C4-2B (cell line): ENCODE measurements around the gene ZNF414.

Experiments
- H3K27ac ChIP-seq: fragments of 450-650 bp; 2 replicates; pipeline ENCODE4 v1.5.1; 2017
- CTCF ChIP-seq: fragments of 450-650 bp; conservative IDR thresholded peaks from 2 replicates; pipeline ENCODE4 v1.5.1; 2017; ENCODE audit warnings: mild to moderate bottlenecking
- ZFX ChIP-seq: fragments of 450-650 bp; IDR thresholded peaks from 2 replicates; pipeline ENCODE4 v1.6.1; 2017

ZNF414 gene

GRCh38 chr19:8469613-8470368 lies 44.2 kb downstream of the ZNF414 start:
- no peak for TF ChIP-seq CTCF
- no peak for TF ChIP-seq ZFX

DNA sequence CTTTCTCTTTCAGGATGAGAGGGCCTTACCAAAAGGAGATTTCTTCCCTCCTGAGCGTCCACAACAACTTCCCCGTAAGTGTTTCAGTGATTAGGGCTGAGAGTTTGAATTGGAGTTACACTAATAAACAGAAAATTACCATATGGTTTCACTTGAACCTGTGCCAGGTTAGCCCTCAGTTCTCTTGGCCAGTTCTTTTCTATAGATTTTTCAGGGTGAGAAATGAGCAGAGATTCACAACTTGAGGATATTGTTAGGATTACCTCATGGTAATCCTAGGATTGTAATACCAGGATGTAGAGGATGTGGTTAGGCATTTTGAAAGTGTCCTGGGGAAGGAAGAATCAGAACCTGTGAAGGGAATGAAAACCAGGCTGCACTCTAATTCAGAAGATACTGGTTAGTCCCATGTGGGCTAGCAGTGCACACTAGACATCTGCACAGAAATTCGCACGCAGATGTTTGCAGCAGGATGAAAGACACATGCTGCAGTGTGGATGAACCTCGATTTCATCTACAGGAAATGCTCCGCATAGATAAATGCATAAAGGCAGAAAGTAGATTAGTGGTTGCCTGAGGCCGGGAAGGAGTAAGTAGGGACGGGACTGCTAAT lies 45.1 kb downstream of the ZNF414 start:
- no peak for TF ChIP-seq CTCF
- no peak overlapping the region for H3K27ac ChIP-seq

More at GRCh38 chr19:8469613-8470368, 44.2 kb downstream of the ZNF414 start:
- no peak overlapping the region for H3K27ac ChIP-seq

DNA sequence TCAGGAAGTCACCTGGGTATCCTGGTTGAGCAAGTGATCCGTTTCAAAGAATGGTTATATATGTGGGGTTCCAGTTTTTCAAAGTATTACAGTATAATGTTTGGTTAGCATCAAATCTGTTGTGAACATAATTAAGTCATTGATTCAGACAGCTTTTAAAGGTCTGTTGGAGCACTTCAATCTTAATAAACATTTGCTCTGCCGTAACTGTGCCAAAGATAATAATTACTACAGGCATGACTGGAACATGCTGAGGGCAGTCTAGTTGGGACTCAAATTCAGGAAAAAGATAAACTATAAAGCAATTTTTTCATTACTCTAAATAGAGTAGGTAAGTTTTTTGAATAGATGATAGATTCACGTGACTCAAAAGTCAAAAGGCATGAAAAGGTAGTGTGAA lies 45.8 kb downstream of the ZNF414 start:
- H3K27ac ChIP-seq, result no peak overlapping the region
- TF ChIP-seq CTCF (no peak), ZFX (no peak)

DNA sequence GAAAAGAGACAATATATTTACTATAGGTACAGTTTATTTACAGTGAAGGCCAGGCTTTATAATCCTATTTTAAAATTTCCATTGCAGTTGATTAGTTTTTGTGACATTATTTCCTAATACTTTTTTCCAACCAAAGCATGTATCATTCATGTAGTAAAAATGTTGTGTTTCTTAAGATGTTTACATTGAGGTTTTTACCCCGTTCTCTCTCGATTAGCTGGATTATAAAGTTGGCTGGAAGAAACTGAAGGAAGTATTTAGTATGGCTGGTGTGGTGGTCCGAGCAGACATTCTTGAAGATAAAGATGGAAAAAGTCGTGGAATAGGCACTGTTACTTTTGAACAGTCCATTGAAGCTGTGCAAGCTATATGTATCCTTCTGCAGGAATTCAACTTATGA lies 47.9 kb downstream of the ZNF414 start:
- TF ChIP-seq ZFX (no peak), CTCF (no peak)
- no peak overlapping the region for H3K27ac ChIP-seq

GRCh38 chr19:8463365-8463764 lies 50.6 kb downstream of the ZNF414 start:
- TF ChIP-seq CTCF (no peak), ZFX (no peak)
- no peak overlapping the region for H3K27ac ChIP-seq

DNA sequence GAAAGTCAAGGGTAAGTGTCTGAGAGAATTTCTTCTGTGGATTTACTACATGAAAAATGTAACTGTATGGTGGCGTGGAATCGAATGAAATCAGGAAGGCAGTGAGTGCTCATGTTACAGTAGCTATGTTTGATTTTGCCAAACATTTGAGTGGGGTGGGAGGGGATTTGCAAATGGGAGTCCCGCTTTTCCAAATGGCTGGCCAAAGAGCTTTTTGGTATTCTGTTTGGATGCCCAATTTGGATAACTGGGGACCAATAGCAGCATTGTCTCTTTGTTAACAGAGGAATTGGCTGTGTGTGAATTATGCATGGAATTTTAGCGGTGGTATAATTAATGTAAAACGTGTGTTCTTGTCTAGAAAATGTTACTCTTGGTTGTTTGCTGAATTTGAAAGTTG lies 51.4 kb downstream of the ZNF414 start:
- no peak overlapping the region for H3K27ac ChIP-seq
- no peak for TF ChIP-seq ZFX
- TF ChIP-seq CTCF, result no peak

GRCh38 chr19:8461891-8462290 lies 52.1 kb downstream of the ZNF414 start:
- TF ChIP-seq ZFX (no peak), CTCF (no peak)
- no peak overlapping the region for H3K27ac ChIP-seq
